Hindlimb muscle (tissue), 1 donor: ENCODE data around the gene GRN. TPM values are rescaled to one million over a fixed set of nuclear protein-coding genes. Genes with fewer than 3 reads are reported as not detected.

Source experiments
- DNase-seq: peaks from one replicate; pipeline ENCODE4 v3.0.0-alpha.2; 2013
- polyA plus RNA-seq: library from polyadenylated mRNA; unstranded; fragments of 120-200 nt; gene quantifications from one replicate; pipeline ENCODE4 v1.2.1, GENCODE V29; 2013; ENCODE audit not compliant: insufficient read length

Gene GRN
- 277 TPM for polyA plus RNA-seq

- DNase-seq = peak; percentile 98
These were observed at the start of gene GRN for GRCh38 chr17:44344939-44345453. TSS of gene GRN (plus strand) at chr17:44345302. CDS start at chr17:44349165, 3,863 bp downstream.

DNA sequence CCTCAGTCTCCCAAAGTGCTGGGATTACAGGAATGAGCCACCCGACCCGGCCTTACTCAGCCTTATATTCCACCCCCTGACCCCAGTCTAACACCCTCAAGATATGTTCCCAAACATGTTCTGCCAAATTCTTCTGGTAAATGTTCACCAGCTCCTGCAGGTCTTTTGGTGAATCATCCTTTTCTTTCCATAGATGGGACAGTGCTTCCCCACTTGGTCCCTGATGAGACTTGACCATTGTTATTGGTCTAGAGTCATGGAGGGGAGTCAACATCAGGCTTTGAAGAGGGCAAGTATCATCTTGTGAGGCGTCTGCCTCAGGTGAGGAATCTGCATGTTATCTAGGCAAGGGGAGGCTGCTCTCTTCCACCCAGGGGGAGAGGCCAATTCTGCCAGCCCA is 47.1 kb upstream of the GRN start:
- no peak for DNase-seq

DNA sequence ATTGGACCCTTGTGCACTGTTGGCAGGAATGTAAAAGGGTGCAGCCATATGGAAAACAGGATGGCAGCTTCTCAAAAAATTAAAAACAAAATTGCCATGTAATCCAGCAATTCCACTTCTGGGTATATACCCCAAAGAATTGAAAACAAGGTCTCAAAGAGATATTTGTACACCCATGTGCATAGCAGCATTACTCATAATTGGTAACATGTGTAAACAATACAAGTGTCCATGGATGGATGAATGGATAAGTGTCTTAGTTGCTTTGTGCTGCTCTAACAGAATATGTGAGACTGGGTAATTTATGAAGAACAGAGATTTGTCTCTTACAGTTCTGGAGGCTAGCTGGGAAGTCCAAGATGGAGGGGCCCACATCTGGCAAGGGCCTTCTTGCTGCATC is 40.5 kb upstream of the GRN start:
- no peak for DNase-seq

- no peak for DNase-seq
These were observed 37.5 kb upstream of the GRN start for GRCh38 chr17:44307387-44308186.

DNA sequence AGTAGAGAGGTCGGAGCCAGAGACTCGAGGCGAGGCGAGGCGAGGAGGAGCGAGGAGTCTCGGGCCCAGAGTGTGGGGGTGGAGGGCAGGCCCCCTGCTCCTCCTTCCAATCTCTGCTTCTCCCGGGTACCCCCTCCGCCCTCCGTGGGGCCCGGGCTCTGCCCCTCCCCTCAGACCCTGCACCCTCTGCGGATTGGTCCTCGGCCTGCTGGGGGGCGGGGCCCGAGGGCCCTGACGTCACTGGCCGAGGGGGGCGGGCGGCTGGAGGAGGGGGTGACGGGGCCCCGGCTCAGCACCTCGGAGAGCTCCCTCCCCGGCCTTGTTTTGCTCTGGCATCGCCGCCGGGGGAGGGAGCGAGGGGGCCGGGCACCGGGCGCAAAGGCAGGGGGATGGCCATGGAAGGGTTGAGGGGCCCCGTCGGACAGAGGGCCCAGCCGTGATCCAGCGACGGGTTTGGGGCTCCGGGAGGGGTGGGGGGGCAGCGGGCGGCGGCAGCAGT is 36.7 kb upstream of the GRN start, which contains the start of gene RUNDC3A:
RUNDC3A (plus strand) TSS at position 282 of the 499 bp plus-strand sequence. CDS start 232 bp downstream, outside the sequence.
- peak; percentile 91 for DNase-seq

DNA sequence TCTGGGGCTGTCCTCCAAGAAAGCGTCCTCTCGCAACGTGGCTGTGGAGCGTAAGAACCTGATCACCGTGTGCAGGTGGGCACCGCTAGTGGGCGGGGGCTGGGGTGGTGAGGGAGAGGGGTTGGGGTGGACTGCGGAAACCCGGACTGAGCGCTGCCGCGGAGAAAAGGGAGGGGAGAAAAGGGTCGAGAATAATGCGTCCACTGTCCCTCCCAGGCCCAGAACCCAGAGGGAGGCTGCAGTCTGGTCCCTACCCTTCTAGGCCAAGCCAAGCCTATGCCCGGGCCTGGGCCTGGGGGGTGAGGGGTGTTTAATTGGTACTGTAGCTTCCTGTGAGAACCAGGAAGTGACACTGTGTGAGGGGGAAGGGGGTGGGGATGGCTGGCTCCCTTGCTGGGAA is 36.2 kb upstream of the GRN start:
- DNase-seq = no peak

- no peak for DNase-seq
These were observed 35.6 kb upstream of the GRN start for GRCh38 chr17:44309472-44309871.

DNA sequence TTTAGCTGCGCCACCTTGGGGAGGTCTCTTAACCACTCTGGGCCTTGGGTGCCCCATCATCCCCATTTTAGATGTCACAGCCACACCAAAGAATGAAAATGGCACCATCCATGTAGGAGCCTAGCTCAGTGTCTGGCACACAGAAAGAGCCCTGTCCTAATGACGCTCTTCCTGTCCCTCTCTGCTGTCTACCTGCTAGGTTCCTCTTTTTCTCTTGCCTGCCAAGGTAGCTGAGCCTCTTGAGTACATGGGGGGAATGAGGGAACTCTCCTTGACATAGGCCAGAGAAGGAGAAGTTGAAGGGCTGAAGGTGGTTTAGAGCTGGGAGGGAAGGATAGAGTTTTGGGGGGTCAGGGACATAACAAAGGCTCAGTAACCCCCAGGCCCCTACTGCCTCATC is 34.9 kb upstream of the GRN start:
- no peak for DNase-seq

- no peak for DNase-seq
These were observed 34.3 kb upstream of the GRN start for GRCh38 chr17:44310609-44311376.

GRCh38 chr17:44311562-44312181 is 33.4 kb upstream of the GRN start:
- no peak for DNase-seq

GRCh38 chr17:44312396-44313104 is 32.6 kb upstream of the GRN start:
- no peak for DNase-seq

DNA sequence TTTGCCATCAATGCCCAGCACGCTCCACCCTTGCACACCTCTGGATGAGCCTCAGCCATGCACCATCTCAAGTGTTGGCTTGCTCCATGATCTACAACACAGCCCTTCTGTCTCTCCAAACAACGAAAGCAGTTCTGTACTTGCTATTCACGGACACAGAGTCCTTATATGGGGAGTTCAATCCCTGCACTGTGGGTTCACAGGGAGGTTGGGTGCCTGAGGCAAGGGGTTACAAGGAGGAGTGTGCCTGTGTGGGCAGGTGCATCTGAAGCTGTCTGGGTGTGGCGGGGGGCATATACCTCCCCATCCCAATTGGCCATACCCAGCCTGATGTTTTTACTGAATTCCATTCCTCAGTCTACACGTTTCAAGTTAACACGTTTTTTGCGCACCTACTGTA is 31.1 kb upstream of the GRN start:
- DNase-seq = no peak

DNA sequence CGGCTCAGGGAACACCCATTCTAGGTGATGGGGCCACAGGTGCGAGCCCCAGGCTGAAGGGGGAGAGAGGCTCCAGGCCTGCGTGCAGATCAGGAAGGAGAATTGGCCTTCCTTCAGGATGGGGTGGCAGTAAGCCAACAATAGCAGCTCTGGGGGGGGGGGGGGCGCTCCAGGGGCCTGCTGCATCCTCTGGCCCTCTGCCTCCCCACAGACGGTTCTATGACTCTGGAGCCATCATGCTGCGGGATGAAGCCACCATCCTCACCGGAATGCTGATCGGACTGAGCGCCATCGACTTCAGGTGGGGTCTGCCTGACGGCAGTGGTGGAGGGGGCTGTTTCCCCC is 30.6 kb upstream of the GRN start:
- DNase-seq = no peak

DNA sequence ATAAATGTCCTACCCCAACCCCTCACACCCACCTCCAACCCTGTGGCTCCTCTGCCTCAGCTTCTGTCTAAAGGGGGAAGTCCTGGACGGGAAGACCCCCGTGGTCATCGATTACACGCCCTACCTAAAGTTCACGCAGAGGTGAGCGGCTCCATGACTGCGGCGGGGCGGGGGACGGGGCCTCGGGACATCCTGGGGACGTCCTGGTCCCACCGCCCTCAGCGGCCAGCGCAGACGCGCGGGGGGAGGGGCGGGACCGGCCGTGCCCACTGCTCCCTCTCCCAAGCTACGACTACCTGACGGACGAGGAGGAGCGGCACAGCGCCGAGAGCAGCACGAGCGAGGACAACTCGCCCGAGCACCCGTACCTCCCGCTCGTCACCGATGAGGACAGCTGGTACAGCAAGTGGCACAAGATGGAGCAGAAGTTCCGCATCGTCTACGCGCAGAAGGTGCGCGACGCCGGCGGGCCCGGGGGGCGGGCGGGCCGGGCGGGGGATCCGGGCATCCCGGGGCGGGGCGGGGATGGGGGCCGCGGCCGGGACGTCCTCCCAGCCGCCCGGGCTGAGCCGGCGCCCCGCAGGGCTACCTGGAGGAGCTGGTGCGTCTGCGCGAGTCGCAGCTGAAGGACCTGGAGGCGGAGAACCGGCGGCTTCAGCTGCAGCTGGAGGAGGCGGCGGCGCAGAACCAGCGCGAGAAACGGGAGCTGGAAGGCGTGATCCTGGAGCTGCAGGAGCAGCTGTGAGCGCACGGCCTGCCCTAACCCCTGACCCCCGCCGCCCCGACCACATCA is 30.0 kb upstream of the GRN start:
- no peak for DNase-seq

DNA sequence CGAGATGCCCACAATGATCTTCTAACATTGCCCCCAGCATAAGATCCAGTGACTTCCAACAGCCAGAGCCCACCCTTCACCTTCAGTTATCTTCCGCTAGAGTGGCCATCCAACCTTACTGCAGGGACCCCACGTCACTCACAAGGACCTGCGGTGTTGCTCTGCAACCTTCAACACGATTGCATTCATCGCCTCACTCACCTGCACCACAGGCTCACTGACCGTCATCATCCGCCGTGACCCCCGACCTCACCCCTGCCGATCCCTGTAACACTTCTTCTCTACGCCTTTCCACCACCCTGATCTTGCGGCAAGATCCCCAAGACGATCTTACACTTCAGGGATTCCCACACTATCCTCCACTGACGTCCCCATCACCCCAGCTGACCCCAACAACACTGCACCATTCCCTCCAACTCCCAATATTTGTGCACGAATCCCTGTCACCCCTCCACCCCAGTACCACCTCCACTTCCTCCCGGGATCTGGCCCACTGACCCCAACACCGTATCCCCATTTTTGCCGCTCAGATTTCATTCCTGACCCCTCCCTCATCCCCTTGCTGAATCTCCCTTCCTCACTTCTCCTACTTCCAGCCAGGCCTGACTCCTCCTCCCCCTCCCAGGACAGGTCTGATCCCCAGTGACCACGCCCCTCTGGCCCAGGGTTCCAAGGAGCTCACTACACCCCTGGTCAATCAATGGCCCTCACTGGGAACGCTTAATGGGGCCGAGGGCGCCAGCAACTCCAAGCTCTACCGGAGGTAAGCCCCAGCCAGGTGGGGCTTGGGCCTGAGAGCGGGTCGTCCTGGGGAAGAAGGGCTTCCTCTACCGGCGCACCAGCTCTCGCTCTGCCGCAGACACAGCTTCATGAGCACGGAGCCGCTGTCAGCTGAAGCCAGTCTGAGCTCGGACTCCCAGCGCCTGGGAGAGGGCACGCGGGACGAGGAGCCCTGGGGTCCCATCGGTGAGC is 29.1 kb upstream of the GRN start:
- DNase-seq = no peak

GRCh38 chr17:44317545-44317944 is 27.6 kb upstream of the GRN start:
- DNase-seq = no peak

- DNase-seq = no peak
These were observed 26.8 kb upstream of the GRN start for GRCh38 chr17:44318077-44318892.

- DNase-seq = no peak
These were observed 25.0 kb upstream of the GRN start for GRCh38 chr17:44320066-44320465.
